Measurements from ENCODE around the gene HPN.

The HPN gene

GRCh38 chr19:35108730-35109129 is 67.2 kb downstream of the HPN start:
- no peak for DNase-seq

- DNase-seq, result no peak
These were observed 68.0 kb downstream of the HPN start for GRCh38 chr19:35109395-35110112.

- DNase-seq, result no peak
These were observed 69.5 kb downstream of the HPN start for GRCh38 chr19:35110974-35111373.

GRCh38 chr19:35112995-35113688 is 71.6 kb downstream of the HPN start:
- DNase-seq, result no peak

GRCh38 chr19:35114353-35115176 is 73.0 kb downstream of the HPN start:
- peak; percentile 12 for DNase-seq

GRCh38 chr19:35115177-35115951 is 73.8 kb downstream of the HPN start, which contains the start of gene FXYD3:
FXYD3 (plus strand) TSS chr19:35115823; CDS start chr19:35119377, 3,554 bp downstream.
- no peak for DNase-seq
